ENCODE data around the gene RAB36. TPM values are rescaled to one million over a fixed set of nuclear protein-coding genes. Genes with fewer than 3 reads are reported as not detected.

RAB36 gene
- polyA plus RNA-seq, 1 experiment = 10.1 TPM

- TF ChIP-seq, protein P1, sequence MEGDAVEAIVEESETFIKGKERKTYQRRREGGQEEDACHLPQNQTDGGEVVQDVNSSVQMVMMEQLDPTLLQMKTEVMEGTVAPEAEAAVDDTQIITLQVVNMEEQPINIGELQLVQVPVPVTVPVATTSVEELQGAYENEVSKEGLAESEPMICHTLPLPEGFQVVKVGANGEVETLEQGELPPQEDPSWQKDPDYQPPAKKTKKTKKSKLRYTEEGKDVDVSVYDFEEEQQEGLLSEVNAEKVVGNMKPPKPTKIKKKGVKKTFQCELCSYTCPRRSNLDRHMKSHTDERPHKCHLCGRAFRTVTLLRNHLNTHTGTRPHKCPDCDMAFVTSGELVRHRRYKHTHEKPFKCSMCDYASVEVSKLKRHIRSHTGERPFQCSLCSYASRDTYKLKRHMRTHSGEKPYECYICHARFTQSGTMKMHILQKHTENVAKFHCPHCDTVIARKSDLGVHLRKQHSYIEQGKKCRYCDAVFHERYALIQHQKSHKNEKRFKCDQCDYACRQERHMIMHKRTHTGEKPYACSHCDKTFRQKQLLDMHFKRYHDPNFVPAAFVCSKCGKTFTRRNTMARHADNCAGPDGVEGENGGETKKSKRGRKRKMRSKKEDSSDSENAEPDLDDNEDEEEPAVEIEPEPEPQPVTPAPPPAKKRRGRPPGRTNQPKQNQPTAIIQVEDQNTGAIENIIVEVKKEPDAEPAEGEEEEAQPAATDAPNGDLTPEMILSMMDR (IDR thresholded peaks at IDR 0.05; ENCODE audit: insufficient read depth, low read depth, low read length) = no peak
- ChIA-PET POLR2A (no interaction called here), CTCF (interaction anchor here (0.6 to 1.2 kb wide), 5 partner anchors 11 to 219 kb away, joined by 3 read pairs; no protein-coding TSS in a partner anchor)
- no peaks in the 10 kb centered on the region for H3K36me3 ChIP-seq (ENCODE audit: control insufficient read depth, insufficient read depth, low read length)
- no peak overlapping the region for H3K4me3 ChIP-seq (ENCODE audit: low read depth, low read length)
- peaks cover 2% of the 10 kb centered on the region for H3K27me3 ChIP-seq (ENCODE audit: control insufficient read depth, insufficient read depth, low read length)
- DNase-seq (ENCODE audit: low read depth) = no peak
Measured at GRCh38 chr22:23166841-23167616, 21.8 kb downstream of the RAB36 start.

- POLR2A ChIA-PET = no interaction called here
- Histone ChIP-seq H3K27me3 (ENCODE audit: control insufficient read depth, insufficient read depth, low read length) (peaks cover 2% of the 10 kb centered on the region), H3K36me3 (ENCODE audit: control insufficient read depth, insufficient read depth, low read length) (no peaks in the 10 kb centered on the region), H3K4me3 (ENCODE audit: low read depth, low read length) (no peak overlapping the region)
- TF ChIP-seq, protein P1 (IDR thresholded peaks at IDR 0.05; ENCODE audit: insufficient read depth, low read depth, low read length) = no peak
- DNase-seq (ENCODE audit: low read depth) = no peak
- CTCF ChIA-PET = interaction anchor here (0.6 to 22.2 kb wide), 4 partner anchors 106 to 217 kb away, joined by 3 to 670 read pairs (median 3); no protein-coding TSS in a partner anchor
Measured at GRCh38 chr22:23168391-23169042, 23.2 kb downstream of the RAB36 start.

GRCh38 chr22:23169043-23169406, 23.7 kb downstream of the RAB36 start:
- TF ChIP-seq, protein P1 (IDR thresholded peaks at IDR 0.05; ENCODE audit: insufficient read depth, low read depth, low read length) = no peak
- CTCF ChIA-PET = interaction anchor here (0.6 to 22.2 kb wide), 4 partner anchors 9 to 216 kb away, joined by 3 to 670 read pairs (median 4); no protein-coding TSS in a partner anchor
- DNase-seq (ENCODE audit: low read depth) = no peak
- H3K27me3 ChIP-seq (ENCODE audit: control insufficient read depth, insufficient read depth, low read length) = peaks cover 2% of the 10 kb centered on the region
- no peak overlapping the region for H3K4me3 ChIP-seq (ENCODE audit: low read depth, low read length)
- POLR2A ChIA-PET = no interaction called here
- no peaks in the 10 kb centered on the region for H3K36me3 ChIP-seq (ENCODE audit: control insufficient read depth, insufficient read depth, low read length)

GRCh38 chr22:23175817-23176644, 30.8 kb downstream of the RAB36 start:
- Histone ChIP-seq H3K36me3 (ENCODE audit: control insufficient read depth, insufficient read depth, low read length) (no peaks in the 10 kb centered on the region), H3K4me3 (ENCODE audit: low read depth, low read length) (no peak overlapping the region), H3K27me3 (ENCODE audit: control insufficient read depth, insufficient read depth, low read length) (no peaks in the 10 kb centered on the region)
- CTCF ChIA-PET = interaction anchor here (1.2 to 22.2 kb wide), 5 partner anchors 11 to 210 kb away, joined by 3 to 670 read pairs (median 9); no protein-coding TSS in a partner anchor
- POLR2A ChIA-PET = no interaction called here
- no peak for DNase-seq (ENCODE audit: low read depth)
- TF ChIP-seq, protein P1 (IDR thresholded peaks at IDR 0.05; ENCODE audit: insufficient read depth, low read depth, low read length) = no peak
